Activated CD8-positive, alpha-beta memory T cell treated with anti-CD3 and anti-CD28 coated beads, Interleukin-2, amount 10 ng/mL, durations not matched to agents 7 days and 5 days (primary cell): Measurements from ENCODE around the gene OR13C4. TPM values are rescaled to one million over a fixed set of nuclear protein-coding genes. Genes with fewer than 3 reads are reported as not detected.

Experiments
- ATAC-seq: fragments of 150-1000 bp; cut with Tn5 transposase; one replicate; pipeline ENCODE4 v1.10.0; 2021; ENCODE audit warnings: moderate library complexity
- CTCF ChIA-PET: fragments of 350-600 bp; sonication (Branson Sonifier 250); formaldehyde crosslinking; loops from one replicate; lab custom pipeline; 2021; ENCODE audit warnings: antibody characterized with exemption; lab: Charles Lee
- DNase-seq: peaks from one replicate; pipeline ENCODE4 v3.0.0-alpha.2; 2020
- H3K27ac Mint-ChIP-seq: one replicate; pipeline ENCODE4 v1.8.0; 2021; ENCODE audit warnings: mild to moderate bottlenecking, mixed read lengths
- H3K27me3 Mint-ChIP-seq: one replicate; pipeline ENCODE4 v1.8.0; 2021; ENCODE audit warnings: mixed read lengths
- H3K36me3 Mint-ChIP-seq: one replicate; pipeline ENCODE4 v1.8.0; 2021; ENCODE audit warnings: mild to moderate bottlenecking, mixed read lengths
- H3K4me1 Mint-ChIP-seq: one replicate; pipeline ENCODE4 v1.8.0; 2021; ENCODE audit warnings: mixed read lengths
- H3K4me3 Mint-ChIP-seq: one replicate; pipeline ENCODE4 v1.8.0; 2021; ENCODE audit warnings: mild to moderate bottlenecking, moderate library complexity, mixed read lengths
- H3K9me3 Mint-ChIP-seq: one replicate; pipeline ENCODE4 v1.8.0; 2022; ENCODE audit warnings: low read depth, mixed read lengths
- total RNA-seq, 2 experiments: library from RNA; stranded (reverse); gene quantifications; one replicate each; pipeline ENCODE4 v1.2.3, GENCODE V29; 2021

The OR13C4 gene
- total RNA-seq, 2 experiments from 2014 or later: not detected

DNA sequence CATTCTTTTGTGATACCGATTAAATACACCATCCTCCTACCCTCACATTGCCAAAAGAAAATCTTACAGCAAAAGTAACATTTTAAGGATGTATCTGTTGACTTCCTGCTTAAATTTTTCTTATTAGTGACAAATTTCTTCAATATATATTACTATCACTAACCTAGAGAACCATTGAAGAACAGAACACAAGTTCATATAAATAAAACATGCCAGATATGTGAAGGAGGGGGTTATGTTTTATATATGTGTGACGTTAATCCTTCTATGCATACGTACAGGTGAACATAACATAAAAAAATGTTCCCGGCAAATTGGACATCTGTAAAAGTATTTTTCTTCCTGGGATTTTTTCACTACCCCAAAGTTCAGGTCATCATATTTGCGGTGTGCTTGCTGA, 23.0 kb downstream of the OR13C4 start, which contains the start of gene OR13F1:
OR13F1 (plus strand) TSS at position 301 of the 400 bp plus-strand sequence; CDS start at position 301, 0 bp downstream.
- CTCF ChIA-PET: no interaction called here
- Mint-ChIP-seq H3K27ac (no peak within 1 kb of the TSS), H3K4me1 (no peaks in the 10 kb centered on the region), H3K36me3 (no peaks in the 10 kb centered on the region), H3K27me3 (no peaks in the 10 kb centered on the region), H3K9me3 (peaks cover 2% of the 10 kb centered on the region), H3K4me3 (no peak within 1 kb of the TSS)
- DNase-seq: no peak
- no peak for ATAC-seq

DNA sequence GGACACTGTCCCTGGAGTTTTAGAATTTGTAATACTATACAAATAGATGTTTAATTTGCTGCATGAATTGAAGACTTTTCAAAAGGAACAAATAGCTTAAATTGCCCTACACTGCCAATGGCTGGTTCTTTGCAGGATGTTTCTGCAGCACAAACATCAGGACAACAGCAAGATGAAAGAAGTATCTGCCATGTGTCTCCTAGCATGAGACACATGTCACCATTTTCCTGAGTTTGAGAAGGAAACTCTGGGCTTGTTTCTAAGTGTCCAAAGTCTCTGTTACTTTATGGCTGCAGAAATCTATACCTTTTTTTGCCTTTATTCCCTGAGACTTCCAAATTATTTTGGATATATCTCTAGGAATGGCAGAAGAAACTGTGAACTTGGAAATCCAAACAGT, 23.6 kb downstream of the OR13C4 start:
- H3K4me3 Mint-ChIP-seq: no peak overlapping the region
- CTCF ChIA-PET: no interaction called here
- ATAC-seq: no peak
- DNase-seq: no peak
- no peaks in the 10 kb centered on the region for H3K4me1 Mint-ChIP-seq
- H3K27me3 Mint-ChIP-seq: no peaks in the 10 kb centered on the region
- no peak overlapping the region for H3K27ac Mint-ChIP-seq
- H3K36me3 Mint-ChIP-seq: no peaks in the 10 kb centered on the region
- peaks cover 2% of the 10 kb centered on the region for H3K9me3 Mint-ChIP-seq

DNA sequence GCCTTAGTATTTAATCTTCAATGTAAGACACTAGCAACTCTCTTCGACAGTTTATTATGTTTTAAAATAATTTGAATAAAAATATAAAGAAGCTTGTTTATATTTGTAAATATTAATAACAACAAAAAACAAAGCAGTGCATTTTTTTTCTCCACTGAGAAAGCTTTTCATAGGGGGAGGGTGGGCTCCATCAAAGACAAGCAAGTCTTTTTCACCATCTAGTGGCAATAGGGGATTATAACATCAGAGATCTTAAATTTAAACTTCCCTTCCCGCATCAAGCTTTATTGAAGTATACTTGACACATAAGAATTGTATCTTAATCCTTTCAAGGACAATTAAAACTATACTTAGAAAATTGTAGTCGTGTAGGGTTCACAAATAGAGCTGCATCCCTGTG, 32.2 kb downstream of the OR13C4 start:
- CTCF ChIA-PET: interaction anchor here (0.7 to 1.3 kb wide), 2 partner anchors 10 to 355 kb away, joined by 3 to 5 read pairs; no protein-coding TSS in a partner anchor
- no peaks in the 10 kb centered on the region for H3K9me3 Mint-ChIP-seq
- no peak overlapping the region for H3K27ac Mint-ChIP-seq

DNA sequence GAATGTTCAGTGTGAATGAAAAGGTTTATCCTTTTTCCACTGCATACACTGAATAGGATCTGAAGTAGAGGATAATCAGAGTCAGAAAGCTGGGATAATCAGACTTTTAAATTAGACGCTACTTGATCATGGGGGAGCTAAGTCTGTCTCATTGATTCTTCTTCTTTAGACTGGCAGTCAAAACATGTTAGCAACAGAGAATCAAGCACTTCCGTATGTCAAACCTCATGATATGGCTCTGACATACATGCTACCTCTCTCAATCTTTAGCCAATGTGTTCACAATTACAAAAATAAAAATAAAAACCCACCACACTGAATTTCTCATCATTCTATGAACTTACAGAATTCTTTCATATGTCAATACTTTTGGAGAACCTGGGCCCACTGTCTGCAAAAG, 42.0 kb downstream of the OR13C4 start:
- Mint-ChIP-seq H3K27ac (no peak overlapping the region), H3K9me3 (no peaks in the 10 kb centered on the region), H3K4me3 (no peak overlapping the region), H3K4me1 (no peaks in the 10 kb centered on the region), H3K36me3 (no peaks in the 10 kb centered on the region), H3K27me3 (no peaks in the 10 kb centered on the region)
- DNase-seq (no peak), ATAC-seq (no peak)
- CTCF ChIA-PET: interaction anchor here (2.1 kb wide), 1 partner anchor 10 kb away, joined by 5 read pairs; no protein-coding TSS in a partner anchor

More for the DNA sequence above, 32.2 kb downstream of the OR13C4 start:
- Mint-ChIP-seq H3K4me3 (no peak overlapping the region), H3K4me1 (no peaks in the 10 kb centered on the region), H3K27me3 (no peaks in the 10 kb centered on the region), H3K36me3 (no peaks in the 10 kb centered on the region)
- ATAC-seq (no peak), DNase-seq (no peak)

DNA sequence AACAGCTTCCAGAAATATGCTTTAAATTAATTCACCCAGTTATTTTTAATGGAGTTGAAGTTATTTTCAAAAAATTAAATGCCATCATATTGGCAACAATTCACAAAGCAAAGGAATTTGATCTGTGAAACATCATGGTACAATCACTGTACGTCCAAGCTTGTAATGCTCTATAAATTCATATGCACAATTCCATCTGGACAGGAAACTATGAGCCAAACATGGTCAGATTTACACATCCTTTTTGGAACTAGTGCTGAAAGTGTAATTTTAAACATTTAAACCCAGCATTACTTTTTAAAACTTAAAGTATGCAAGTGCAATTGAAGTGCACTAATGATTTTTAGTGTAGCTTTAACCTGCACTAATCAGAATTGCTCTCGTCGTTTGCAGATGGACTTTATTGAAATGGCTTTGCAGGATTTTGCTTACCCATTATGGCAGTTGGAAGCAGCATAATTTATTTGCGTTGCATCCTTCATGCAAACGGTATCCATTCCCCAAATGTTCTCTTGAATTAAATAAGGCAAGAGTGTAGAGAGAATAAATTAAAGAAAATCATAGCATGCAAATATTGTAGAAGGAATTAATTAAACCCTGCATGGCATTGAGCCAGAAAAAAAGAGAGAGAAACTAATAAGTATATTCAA, 44.0 kb downstream of the OR13C4 start:
- Mint-ChIP-seq H3K4me1 (no peaks in the 10 kb centered on the region), H3K9me3 (no peaks in the 10 kb centered on the region), H3K4me3 (no peak overlapping the region), H3K27ac (no peak overlapping the region), H3K36me3 (no peaks in the 10 kb centered on the region), H3K27me3 (no peaks in the 10 kb centered on the region)
- DNase-seq (no peak), ATAC-seq (no peak)
- CTCF ChIA-PET: no interaction called here

Other genes starting within 250 kb of the OR13C4 start
- not detected for gene OR13F1, start 22.9 kb downstream of the OR13C4 start, total RNA-seq
- not detected for gene OR13C3, start 9.6 kb upstream of the OR13C4 start, total RNA-seq
- not detected for gene OR13C8, start 42.0 kb upstream of the OR13C4 start, total RNA-seq
- not detected for gene OR13C5, start 72.2 kb upstream of the OR13C4 start, total RNA-seq
- gene OR13C2, start 78.4 kb upstream of the OR13C4 start, total RNA-seq: not detected
- not detected for gene OR13C9, start 91.0 kb upstream of the OR13C4 start, total RNA-seq
- gene OR13D1, start 167.3 kb upstream of the OR13C4 start, total RNA-seq: not detected
- 10 to 100 TPM; 14.1 to 16.2 TPM for gene NIPSNAP3A, start 220.5 kb upstream of the OR13C4 start, total RNA-seq
- gene NIPSNAP3B, start 236.9 kb upstream of the OR13C4 start, total RNA-seq: 1 to 10 TPM in 1 of 2 experiments, under 1 TPM in 1; 0.91 to 1.1 TPM